HTERT RPE-1 (cell line): Measurements from ENCODE around the gene COX7A2L.
"Not testable (repeated sequence)": the region's sequence is repeated elsewhere in the genome, so short reads cannot be mapped to it uniquely, and the experiment has no call there.

Source experiments
- in situ Hi-C: fragments of 300-500 bp; cut with MboI; formaldehyde crosslinking; loops from 4 replicates; pipeline ENCODE4 v1.14.3; 2020; ENCODE audit warnings: low sequenced_read_pairs

Gene COX7A2L

DNA sequence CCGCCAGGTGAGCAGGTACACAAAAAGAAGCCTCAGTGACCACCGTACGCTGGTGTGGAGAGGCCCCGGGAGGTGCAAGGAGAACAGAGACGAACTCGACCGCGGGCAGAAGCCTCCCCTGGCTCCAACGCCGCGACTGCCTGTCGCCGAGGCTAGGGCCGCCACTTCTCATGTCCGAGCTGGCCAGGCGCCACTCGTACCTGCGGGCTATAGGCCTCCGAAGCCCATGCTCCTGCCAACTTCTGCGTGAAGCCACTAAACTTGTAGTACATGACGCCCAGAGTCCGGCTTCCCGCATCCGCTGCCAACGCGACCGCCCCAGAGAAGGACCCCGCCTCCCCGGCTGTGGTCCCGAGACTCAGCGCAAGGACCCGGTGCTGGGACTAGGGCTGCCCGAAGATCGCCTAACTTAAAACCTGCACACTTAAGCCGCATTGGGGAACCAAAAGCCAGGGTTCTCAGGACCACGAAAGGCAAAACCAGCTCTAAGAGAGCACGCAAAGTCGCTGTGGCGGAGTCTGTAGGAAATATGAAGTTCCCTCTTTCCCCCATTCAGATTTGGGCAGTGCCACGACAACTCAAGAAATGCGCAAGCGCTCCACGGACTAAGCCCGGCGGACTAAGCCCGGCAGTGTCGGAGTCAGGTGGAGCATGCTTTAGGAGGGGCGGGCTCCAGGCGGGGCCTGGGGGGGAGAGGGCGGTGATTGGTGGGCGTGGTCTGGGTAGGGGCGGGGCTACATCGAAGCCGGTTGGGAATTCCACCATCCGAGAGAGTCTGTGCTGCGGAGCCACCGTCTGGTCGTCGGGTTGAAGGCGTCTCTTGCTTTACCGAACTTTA is at the start of gene COX7A2L:
COX7A2L (minus strand) TSS at position 328 of the 838 bp plus-strand sequence; CDS start at position 272, 56 bp downstream.
- in situ Hi-C loops = no loop called here

GRCh38 chr2:42408009-42408408 is 47.0 kb upstream of the COX7A2L start:
- in situ Hi-C loops = no loop called here

- in situ Hi-C loops = no loop called here
Measured at GRCh38 chr2:42407476-42407875, 46.5 kb upstream of the COX7A2L start.

DNA sequence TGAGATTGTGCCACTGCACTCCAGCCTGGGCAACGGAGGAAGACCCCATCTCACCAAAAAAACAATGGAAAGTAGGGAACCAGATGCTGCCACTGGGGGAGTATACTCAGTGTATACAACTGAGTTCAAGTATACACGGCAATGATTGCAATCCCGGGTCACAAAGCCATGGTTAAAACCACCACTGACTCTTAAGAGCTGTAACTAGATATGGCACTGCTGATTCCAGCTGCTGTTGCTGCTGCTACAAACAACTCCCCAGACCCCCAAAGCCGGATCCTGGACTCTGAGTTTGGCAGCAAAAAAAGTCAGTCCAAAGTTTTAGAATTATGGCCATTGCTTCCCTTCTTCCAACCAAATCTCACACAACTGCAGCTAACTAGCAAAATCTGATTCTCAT is 43.7 kb upstream of the COX7A2L start:
- in situ Hi-C loops = no loop called here

GRCh38 chr2:42401773-42402172 is 40.8 kb upstream of the COX7A2L start:
- in situ Hi-C loops = no loop called here

GRCh38 chr2:42398052-42398451 is 37.0 kb upstream of the COX7A2L start:
- in situ Hi-C loops = not testable (repeated sequence)

GRCh38 chr2:42393320-42393719 is 32.3 kb upstream of the COX7A2L start:
- in situ Hi-C loops = not testable (repeated sequence)

DNA sequence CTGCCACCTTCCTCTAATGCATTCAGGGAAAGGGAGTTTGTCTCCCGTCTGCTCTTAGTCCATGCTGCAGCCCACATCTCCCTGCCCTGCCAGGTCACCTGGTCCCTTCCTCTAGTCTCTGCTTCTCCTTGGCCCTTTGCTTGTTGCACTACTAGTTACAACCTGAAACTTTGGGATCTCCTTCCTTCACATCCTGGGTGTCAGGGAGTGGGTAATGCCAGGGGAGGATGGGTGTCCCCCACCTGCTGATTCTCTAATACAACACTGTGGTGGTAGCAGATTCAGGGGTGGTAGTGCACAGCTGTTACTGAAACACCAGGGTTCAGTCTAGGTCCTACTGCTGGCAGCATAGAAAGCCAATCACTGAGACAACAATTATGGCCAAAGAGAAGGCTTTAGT is 31.2 kb upstream of the COX7A2L start:
- in situ Hi-C loops = no loop called here

DNA sequence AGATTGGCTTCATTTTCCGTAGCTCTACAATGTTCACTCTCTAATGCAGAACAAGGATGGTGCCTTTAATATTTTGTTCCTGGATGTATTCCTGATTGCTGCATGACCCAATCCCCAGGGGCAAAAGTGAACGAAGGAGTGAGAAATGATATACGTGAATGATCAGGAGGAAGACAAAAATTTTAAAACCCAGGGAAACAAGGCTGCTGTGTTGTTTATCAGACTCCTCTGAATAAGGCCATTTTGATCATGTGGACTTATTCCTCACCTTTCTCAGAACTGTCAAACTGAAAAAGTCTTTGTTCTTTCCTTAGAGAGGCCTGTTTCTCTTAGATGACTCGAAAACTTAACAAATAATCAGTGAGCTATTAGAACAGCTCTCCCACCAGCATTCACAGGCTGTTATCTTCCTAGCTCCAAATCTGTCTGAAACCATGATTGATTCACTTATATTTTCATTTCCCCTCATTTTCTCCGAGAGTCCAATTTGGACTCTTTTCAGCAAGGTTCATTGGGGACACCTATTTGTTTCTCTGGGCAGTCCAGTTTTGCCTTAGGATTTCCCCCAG is 29.5 kb upstream of the COX7A2L start:
- in situ Hi-C loops = no loop called here

DNA sequence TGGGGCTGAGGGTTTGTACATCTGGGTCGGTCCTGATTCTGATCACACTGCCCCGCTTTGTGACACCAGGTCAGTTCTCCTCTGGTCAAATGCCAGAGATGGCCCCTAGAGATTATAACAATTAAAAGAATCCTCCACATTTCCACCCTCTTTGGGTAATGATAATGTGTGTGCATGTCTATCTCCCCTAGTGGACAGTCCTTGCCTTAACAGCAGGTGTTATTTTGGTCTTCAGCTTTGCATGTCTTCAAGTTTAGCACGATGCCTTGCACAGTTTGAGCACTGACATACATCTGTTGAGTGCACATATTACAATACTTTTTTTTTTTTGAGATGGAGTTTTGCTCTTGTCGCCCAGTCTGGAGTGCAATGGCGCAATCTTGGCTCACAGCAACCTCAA is 25.7 kb upstream of the COX7A2L start:
- in situ Hi-C loops = no loop called here

- in situ Hi-C loops = no loop called here
Measured at GRCh38 chr2:42385225-42385624, 24.2 kb upstream of the COX7A2L start.

DNA sequence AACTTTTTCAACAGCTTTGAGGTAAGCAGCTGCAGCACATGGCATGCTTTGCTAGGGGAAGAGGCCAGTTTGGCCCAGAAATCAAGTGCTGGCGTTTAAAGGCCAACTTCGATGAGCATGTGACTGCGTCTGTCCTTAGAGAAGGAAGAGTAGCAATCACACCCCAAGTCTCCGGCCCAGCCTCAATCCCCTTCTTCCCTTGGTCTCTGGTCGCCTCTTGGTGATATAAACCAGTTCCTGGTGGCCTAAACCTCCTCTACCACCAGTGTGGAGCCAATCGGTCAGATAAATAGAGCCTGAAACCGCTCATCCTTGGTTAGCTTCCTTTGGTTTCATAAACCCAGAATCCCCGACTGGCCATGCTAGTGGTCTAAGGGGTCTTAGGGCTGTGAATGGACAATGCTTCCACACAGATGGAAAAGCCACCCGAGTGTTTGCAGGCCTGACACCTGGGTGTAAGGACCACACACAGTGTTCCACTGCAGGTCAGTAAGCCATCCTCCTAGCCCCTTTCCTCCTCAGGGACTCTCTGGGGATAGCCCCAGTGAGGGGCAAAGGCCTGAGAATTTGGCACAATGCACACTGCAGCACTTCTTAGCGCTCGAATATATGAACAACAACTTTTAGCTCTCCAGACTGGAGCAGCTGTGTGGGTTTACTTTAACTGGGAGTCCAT is 23.0 kb upstream of the COX7A2L start:
- in situ Hi-C loops = no loop called here

DNA sequence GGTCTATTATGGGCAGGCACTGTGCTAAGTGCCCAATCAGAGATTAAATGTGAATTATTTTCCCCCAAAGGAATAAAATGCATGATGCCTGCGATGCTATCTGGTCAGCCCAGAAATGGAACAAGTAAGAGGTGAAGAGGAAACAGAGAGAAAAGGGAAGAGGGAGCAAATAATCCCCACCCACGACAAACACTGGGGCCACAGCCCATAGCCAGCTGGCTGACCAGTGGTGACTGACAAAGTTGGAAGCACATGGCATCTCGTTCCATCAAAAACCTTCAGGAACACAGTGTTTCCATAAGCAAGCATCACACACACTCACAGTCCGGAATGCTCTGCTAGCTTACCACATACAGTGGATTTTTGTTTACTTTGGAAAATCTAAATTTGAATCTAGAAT is 21.1 kb upstream of the COX7A2L start:
- in situ Hi-C loops = no loop called here

DNA sequence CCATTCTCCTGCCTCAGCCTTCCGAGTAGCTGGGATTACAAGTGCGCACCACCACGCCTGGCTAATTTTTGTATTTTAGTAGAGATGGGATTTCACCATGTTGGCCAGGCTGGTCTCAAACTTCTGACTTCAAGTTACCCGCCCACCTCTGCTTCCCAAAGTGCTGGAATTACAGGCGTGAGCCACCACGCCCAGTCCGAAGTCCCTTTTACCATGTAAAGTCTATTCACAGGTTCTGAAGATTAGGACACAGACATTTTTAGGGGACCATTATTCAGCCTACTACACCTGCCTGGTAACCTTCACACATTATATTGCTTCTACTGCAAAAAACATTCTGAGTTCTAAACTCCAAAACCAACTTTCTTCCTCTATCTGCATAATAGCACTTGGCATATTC is 19.0 kb upstream of the COX7A2L start:
- in situ Hi-C loops = not testable (repeated sequence)

GRCh38 chr2:42378415-42378814 is 17.4 kb upstream of the COX7A2L start:
- in situ Hi-C loops = no loop called here

GRCh38 chr2:42376758-42377157 is 15.7 kb upstream of the COX7A2L start:
- in situ Hi-C loops = no loop called here

DNA sequence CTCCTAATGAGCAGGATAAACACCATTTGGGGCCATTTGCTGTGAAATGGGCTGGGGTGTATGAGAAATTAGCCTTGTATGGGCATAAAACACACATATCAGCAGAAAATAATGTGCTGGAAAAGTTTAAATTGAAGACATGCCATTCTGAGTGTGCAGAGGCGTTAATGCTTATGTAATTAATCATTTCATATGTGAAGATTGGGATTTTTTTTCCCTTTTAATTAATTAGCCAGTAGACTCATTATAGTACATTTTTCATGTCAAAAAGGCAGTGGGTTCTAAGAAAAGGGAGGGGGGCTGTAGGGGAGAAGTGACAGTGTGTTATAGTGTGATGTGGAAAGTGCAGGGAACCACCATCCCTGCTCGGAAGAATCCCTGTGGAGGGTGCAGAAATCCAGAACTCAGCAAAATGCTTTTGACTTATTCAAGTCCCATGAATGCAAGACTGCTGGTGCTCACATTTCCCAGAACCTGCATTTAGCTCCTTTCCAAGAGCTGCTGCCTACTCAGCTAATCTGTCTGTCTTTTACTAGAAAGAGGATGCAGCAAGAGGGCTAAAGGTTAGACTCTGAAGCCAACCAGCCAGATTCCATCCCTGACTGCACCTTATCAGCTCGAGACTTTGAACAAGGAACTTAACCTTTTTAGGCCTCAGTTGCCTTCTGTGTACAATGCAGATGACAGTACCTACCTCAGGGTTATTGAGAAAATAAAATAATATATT is 11.6 kb upstream of the COX7A2L start:
- in situ Hi-C loops = no loop called here

DNA sequence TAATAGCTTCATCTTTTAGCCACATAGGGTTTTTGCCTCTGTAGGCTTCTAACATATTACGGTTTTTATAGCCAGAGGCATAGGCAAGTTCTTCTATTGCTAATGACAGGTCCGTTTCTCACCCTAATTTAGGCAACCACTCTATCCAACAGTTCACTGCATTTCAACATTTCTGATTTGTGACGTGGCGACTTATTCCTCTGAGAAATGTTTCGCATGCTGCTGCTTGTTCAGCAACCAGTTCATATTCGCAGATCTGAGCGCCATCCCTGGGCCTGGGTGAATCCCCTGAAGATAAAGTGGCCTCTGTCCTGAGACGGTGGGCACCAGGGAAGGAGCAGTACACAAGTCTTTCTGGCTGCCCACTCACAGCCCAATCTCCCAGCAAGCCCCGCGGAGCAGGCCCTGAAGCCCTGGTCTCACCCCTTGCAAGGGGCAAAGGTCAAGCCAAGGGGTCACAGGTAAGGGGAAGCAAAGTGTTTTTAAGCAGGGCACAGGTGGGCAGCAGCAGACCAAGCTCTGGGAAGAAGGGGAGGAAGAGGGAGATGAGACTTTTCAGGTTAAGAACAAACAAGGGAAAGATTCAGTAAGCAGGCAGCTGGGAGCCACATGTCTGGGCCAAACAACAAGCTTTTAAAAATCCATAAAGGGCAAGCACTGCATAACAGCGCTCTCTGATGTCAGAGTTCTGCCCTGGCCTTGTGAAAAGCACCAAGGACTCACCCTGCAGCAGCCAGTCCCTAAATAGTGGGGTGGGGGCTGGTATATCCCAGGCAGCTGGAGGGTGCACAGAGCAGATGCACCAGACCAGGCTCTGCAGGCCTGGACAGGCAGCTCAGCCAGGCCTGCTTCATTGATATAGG is 10.8 kb upstream of the COX7A2L start:
- in situ Hi-C loops = no loop called here

DNA sequence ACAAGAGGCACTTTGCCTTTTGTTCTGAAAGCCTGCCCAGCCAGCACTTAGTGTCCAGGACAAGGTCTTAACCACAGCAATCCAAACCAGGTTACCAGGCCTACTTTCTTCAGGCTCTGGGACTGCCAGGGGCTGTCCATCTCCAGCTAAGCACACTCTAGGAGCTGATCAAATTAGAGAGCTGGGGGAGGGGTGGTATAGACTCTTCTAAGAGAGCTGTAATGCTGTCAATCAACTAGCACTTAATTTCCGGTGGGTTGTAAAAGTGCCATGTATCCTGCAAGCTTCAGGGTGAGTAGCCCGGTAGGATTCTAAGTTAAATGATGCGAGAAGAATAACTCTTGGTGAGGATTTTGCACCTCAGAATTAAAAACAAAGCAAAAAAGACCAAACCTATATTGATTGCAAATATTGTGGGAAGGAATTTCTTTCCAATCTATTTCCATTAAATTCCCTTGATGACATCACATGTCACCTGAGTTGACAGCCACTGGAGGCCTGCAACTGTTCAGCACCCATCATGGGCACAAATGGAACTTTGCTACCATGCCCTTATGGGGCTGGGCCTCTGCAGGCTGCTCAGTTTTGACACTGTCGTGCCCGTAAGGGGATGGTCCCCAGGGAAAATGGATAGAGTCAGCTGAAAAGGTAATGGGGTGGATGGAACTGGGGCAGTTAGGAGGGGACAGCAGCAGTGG is 8.7 kb upstream of the COX7A2L start:
- in situ Hi-C loops = no loop called here
